Subcutaneous adipose tissue (tissue), 4 donors: ENCODE measurements around the gene SLC48A1. TPM values are rescaled to one million over a fixed set of nuclear protein-coding genes. Genes with fewer than 3 reads are reported as not detected.

Source experiments
- total RNA-seq, 4 donors: library from RNA; depleted of rRNA; stranded (reverse); fragments of >200 nt; gene quantifications; one replicate each; pipeline ENCODE4 v1.1.0, GENCODE V29; 2016
- TF ChIP-seq, protein P1 (sequence below): fragments of 450-650 bp; IDR thresholded peaks from one replicate; pipeline ENCODE4 v1.5.1; 2016; ENCODE audit warnings: low read depth, mild to moderate bottlenecking, control low read depth, antibody characterized with exemption, moderate library complexity

The SLC48A1 gene
- total RNA-seq, 4 donors from 2014 or later = 18.9 to 38.4 (median 21.4) TPM

DNA sequence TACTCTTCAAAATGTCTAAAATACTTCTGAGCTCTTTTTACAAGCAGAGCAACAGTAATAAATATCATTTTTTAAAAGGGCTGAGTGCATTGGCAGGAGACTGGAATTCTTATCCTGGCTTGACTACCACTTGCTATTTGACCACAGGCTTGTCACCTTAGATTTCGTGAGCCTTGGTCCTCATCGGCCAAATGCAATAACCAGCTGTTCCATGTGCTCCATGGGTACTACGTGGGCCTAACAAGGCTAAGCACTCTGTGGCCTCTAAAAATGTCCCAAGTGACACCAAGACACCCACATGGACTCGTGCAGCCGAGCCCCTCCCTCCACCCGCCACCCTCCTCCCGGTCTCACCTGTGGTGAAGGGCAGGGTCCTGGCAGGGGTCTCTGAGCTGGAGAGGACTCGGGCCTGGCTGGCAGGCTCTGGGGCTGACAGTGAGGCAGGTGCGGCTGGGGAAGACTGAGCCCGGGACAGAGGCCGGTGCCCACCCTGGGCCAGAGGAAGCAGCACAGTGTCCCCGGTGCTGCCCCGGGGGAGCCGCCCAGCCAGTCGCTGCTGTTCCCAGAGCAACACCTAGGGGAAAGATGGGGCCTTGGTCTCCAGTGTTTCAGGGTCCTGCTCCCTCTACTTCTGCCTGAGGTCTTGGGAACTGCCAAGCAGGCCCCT is 20.1 kb downstream of the SLC48A1 start:
- TF ChIP-seq, protein P1, sequence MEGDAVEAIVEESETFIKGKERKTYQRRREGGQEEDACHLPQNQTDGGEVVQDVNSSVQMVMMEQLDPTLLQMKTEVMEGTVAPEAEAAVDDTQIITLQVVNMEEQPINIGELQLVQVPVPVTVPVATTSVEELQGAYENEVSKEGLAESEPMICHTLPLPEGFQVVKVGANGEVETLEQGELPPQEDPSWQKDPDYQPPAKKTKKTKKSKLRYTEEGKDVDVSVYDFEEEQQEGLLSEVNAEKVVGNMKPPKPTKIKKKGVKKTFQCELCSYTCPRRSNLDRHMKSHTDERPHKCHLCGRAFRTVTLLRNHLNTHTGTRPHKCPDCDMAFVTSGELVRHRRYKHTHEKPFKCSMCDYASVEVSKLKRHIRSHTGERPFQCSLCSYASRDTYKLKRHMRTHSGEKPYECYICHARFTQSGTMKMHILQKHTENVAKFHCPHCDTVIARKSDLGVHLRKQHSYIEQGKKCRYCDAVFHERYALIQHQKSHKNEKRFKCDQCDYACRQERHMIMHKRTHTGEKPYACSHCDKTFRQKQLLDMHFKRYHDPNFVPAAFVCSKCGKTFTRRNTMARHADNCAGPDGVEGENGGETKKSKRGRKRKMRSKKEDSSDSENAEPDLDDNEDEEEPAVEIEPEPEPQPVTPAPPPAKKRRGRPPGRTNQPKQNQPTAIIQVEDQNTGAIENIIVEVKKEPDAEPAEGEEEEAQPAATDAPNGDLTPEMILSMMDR = no peak

DNA sequence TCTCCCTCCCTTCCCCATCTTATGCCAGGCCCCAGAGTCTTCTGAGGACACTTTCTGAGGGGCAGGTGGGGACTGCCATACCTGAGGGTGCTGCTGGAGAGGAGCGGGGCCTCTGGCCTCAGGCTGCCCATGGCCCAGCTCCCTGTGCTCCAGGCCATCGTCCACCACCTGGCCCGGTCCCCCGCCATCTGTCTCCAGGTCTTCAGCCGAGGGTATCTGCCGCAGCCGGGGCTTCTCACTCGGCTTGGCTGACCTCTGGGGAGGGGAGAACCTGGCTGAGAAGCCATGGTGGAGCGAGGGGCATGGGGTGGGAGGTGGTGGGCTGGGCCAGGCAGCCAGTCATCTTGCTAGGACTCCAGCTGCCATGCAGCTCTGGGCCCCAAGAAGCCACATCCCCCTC is 21.6 kb downstream of the SLC48A1 start:
- TF ChIP-seq, protein P1 = no peak

DNA sequence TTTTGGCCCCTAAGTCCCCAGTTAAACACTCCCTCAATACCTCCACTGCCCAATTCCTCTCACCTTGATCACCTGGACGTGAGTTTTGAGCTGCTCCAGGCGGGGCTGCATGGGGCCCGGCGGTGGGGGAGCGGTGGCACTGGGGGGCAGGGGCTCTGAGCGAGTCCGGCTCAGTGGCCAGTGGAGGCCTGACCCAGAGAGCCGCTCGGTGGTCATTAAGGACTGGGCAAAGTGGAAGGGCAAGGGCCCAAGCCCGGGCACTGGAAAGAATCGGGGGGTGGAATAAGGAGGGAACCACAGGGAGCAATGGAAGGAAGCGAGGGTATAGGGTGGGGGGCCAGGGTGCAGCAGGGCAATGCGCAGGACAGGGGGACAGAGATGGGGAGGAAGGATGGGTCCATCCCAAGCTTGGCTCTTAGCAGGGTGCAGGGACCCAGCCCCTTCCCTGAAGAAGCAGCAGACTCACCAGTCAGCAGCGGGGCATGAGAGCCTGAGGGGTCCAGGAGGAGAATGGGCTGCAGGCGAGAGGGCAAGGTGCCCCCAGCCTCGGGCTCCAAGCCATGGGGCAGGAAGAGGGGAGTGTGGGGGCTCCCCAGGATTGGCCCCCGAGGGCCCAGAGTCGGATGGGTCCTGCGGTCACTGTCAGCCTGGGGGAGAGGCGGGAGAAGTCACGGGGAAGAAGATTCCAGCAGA is 22.2 kb downstream of the SLC48A1 start:
- TF ChIP-seq, protein P1 = no peak

DNA sequence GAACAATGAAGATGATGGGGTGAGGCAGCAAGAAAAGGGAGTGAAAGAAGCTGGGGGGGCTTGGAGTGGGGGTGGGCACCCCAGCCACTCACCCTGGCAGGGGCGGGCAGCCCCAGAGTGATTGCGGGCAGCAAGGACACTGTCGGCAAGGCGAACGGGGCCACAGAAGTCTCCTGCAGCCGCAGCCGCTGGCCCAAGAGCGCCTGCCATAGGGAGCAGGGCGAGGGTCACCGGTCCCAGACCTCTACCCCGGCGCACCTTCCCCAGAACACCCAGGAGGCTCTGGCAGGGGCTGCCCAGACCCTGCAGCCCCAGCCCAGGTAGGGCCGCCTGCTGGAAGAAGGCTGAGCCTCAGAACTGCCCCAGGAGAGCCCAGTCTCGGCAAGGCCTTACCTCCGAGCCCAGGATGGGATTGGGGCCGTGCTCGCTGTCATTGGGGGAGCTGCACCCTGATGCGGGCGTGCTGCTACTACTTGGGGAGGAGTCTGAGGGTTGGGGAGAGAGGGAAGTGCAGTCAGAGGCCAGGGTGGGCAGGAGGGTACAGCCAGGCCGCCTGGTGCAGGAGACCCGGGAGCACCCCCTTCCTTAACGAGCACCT is 22.9 kb downstream of the SLC48A1 start:
- TF ChIP-seq, protein P1 = no peak

DNA sequence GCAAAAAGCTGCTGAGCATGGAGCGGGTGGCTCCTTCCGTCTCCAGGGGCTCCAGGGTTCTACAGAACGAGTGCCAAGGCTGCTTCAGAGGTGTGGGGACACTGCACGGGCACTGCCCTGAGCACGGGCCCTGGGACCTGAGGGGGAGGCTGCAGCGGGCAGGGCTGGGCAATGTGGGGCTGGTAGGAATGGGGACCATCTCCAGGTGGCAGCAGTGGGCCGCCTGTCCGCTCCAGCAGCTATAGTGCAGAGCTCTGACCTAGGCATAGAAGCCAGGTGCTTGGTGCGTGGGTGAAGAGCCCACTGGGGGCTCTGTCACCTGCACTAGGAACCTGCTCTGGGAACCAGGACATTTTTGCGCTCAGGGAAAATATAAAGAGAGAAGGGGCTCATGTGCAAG is 24.4 kb downstream of the SLC48A1 start:
- TF ChIP-seq, protein P1 = no peak

DNA sequence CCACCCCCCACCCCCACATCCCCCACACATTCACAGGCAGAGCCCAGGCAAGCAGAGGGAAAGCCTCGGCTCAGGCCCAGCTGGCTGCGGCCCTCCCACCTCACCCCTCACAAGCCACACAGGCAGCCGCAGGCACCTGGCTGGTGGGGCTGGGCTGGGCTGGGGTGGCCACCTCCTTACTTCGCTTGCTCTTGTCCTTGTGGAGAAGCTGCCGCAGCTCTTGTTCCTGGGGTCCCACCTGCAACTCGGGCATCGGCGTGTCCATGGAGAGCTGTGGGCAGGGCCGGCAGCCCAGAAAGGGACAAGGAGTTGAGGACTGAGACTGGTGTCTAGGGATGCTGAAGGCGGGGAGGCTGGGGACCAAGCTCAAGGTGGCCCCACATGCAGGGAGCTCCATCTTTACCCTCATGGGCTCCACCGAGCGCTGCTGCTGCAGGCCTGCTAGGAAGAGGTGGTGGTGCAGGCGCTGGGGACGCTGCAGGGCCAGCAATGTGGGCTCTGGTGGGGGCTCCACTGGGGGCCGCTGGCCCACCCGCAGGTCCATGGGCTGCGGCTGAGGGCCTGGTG is 25.4 kb downstream of the SLC48A1 start:
- TF ChIP-seq, protein P1 = no peak

DNA sequence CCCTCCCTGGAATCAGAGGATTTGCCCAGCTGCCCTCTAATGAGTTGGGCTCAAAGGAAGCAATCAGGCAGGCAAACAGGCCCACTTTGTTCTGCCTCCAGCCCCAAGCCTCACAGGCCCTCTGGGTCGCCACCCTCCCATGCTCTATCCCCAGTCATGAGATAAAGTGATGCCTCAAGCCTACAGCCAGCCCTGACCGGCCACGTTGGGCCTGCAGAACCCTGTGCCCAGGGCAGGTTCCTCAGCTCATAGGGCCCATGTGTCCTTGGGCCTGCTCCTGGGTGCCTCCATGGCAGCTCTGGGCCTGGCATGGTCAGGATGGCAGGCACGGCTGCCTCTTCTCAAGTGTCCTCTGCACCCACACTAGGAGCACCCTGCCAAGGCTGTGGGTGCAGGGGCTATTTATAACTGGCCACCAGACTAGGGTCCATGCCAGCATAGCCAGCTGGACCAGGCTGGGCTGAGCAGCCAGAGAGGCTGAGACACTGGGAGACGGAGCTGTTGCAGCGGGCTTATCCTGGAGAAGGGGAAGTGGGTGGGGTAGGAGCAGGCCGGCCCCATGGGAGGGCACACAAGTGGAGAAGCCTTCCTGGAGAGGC is 26.4 kb downstream of the SLC48A1 start:
- TF ChIP-seq, protein P1 = no peak
